GM12864 (cell line): ENCODE results near the gene SCN4B.

ENCODE experiments used
- DNase-seq: peaks from one replicate; pipeline ENCODE4 v3.0.0-alpha.2; 2011; ENCODE audit warnings: low read depth
- H3K4me3 ChIP-seq: 2 replicates; pipeline ENCODE4 v1.5.1; 2011; ENCODE audit warnings: mild to moderate bottlenecking, low read depth, low read length, control low read depth
- TF ChIP-seq, protein P1 (sequence below): IDR thresholded peaks from 2 replicates; pipeline ENCODE4 v1.5.1; 2011; ENCODE audit warnings: low read depth, mild to moderate bottlenecking, moderate library complexity, low read length, control low read depth, inconsistent platforms; ENCODE audit errors: missing control alignments

SCN4B gene

DNA sequence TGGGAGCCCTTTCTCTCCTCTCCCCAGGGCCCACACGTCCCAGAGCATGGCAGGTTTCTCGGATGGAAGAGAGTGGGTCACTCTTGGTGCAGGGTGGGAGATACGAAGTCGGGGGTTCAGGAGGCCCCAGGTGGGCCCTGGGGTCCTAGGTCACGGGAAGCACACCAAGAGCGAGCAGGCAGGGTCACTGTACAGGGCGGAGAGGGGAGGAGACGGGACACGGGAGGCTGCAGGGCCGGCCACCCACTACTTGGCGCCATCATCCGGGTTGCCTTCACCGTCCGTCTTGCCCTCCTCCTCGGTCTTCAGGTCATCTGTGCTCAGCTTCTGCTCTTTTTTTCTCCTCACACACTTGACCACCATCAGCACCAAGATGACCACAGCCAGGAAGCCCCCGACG lies 14.0 kb upstream of the SCN4B start:
- TF ChIP-seq, protein P1, sequence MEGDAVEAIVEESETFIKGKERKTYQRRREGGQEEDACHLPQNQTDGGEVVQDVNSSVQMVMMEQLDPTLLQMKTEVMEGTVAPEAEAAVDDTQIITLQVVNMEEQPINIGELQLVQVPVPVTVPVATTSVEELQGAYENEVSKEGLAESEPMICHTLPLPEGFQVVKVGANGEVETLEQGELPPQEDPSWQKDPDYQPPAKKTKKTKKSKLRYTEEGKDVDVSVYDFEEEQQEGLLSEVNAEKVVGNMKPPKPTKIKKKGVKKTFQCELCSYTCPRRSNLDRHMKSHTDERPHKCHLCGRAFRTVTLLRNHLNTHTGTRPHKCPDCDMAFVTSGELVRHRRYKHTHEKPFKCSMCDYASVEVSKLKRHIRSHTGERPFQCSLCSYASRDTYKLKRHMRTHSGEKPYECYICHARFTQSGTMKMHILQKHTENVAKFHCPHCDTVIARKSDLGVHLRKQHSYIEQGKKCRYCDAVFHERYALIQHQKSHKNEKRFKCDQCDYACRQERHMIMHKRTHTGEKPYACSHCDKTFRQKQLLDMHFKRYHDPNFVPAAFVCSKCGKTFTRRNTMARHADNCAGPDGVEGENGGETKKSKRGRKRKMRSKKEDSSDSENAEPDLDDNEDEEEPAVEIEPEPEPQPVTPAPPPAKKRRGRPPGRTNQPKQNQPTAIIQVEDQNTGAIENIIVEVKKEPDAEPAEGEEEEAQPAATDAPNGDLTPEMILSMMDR = no peak

DNA sequence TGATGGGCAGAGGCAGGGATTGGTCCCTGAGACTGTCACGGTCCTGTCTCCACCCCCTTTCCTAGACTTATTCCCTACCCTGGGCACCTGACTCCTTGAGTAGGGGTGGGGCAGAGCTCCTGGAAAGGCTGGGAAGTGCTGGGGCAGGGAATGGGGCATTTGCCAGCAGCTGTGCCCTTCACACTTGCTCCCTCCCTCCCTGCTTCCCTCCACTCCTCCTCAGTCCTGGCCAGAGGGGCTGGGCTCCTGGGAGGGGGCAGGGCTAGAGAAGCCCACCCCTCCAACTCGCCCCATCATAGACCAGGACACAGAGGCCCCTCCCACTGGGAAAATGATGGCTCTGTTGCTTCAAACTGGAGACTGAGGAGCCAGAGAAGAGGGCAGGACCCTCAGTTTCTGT lies 12.3 kb upstream of the SCN4B start:
- H3K4me3 ChIP-seq = no peak overlapping the region
- DNase-seq = no peak
- TF ChIP-seq, protein P1 = no peak

More for the DNA sequence above, 14.0 kb upstream of the SCN4B start:
- no peak for DNase-seq
- H3K4me3 ChIP-seq = no peak overlapping the region

DNA sequence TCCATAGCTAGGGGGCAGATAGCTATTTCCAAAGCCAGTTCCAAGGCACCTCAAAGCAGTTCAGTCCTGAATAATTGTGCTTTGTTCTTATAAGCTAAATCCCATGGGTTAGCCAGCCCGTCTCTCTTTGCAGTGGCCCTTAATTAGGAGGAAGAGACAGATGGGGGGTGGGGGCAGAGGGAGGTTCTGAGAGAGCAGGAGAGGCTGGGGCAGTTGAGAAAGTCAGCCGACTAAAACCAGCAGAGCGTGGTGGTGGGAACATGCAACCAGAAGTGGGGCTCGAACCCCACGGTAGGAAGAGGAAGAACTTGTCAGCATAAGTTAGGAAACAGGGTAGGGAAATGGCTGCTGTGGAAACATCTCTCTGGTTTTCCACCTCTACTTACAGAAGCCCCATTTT lies 10.9 kb upstream of the SCN4B start:
- H3K4me3 ChIP-seq = no peak overlapping the region
- TF ChIP-seq, protein P1 = no peak
- DNase-seq = no peak

DNA sequence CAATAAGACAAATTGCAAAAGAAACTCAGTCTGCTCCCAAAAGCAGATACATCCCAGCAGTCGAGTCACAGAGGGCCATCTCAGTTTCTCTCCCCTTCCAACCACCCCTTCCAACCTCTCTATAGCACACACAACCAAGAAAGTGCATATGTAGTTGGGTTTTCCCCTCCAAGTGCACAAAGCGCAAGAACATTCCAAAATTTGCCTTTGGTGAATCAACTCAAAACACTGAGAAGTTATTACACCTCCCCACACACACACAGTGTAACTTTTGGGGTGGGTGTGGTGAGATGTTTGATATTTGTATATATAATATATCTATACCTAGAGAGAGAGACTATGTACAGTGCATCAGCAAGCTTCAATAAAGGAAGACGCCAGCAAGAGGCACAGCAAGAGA lies 10.2 kb upstream of the SCN4B start:
- TF ChIP-seq, protein P1 = no peak
- DNase-seq = no peak
- H3K4me3 ChIP-seq = no peak overlapping the region

DNA sequence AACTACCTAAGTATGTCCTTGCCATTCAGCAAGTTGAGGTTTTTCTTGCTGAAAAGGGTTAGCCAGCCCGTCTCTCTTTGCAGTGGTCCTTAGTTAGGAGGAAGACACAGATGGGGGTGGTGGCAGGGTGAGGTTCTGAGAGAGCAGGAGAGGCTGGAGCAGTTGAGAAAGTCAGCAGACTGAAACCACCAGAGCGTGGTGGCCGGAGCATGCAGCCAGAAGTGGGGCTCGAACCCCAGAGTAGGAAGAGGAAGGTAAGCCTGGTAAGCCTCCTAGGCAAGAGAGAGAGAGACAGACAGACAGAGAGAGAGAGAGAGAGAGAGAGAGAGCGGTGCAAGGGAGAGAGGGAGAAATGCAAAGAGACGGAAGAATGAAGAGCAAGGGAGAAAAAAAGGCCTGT lies 9.2 kb upstream of the SCN4B start:
- no peak overlapping the region for H3K4me3 ChIP-seq
- TF ChIP-seq, protein P1 = no peak
- no peak for DNase-seq

DNA sequence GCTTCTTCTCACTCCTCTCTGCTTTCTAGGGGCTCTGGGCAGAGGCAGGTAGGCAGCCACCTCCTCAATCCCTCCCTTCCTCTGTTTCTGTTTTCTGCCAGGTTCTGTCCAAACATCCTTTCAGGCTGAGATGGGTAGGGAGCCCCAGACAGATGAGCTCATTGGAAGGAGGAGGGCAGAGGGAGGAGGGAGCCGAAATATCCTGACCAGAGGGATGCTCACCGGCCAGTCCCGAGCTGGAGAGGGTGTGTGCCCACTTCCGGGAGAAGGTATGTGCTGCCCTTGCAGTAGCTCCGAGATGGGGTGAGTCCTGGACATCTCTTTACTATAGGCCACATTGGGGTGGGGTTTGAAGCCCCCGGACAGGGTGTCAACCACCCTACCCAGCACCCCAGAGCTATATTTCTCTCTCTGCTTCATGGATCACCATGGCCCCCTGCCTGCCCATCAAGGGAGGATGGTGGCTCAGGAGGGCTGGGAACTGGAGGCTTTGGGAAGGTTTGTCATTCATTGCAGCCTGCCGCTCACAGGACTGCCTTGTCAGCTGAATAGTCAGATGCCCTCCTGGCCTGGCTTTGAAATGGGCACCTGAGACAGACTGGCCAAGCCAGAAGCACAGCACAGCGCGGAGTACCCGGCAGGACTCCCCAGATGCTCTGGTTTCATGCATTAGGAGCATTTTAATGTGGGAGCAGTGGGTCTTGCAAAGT lies 4.7 kb upstream of the SCN4B start:
- TF ChIP-seq, protein P1 = no peak
- no peak for DNase-seq
- H3K4me3 ChIP-seq = no peak overlapping the region

DNA sequence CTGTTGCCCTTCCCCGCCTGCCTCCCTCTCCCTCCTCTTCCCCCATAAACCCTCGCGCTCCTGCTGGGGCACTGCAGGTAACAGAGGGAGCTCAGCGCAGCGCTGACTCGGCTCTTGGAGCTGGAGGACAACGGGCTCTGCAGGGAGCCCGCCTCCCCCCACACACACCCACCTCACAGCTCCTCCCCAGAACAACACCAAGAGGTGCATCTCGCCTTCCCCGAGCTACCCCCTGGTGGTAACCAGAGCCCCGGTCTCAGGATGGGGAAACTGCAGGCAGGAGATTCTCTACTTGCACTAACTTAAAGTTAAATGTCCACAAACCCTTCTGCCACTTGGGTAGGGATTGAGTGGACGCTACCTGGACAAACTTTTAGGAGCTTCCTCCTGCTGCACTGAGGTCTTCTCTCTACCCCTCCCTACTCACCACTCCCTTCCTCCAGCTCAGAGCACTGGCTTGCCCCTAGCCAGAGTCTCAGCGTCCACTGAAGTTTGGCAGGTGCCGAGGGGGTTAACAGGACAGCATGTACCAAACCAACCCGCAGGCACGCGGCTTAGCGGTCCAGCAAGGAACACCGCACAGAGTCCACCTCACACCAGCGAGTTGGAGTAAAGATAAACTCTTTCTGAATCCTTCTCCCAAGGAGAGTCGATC lies 4.0 kb upstream of the SCN4B start:
- no peak for DNase-seq
- TF ChIP-seq, protein P1 = no peak

More for the DNA sequence above, 4.0 kb upstream of the SCN4B start:
- no peak overlapping the region for H3K4me3 ChIP-seq
